ENCODE measurements around the gene MSANTD2.

- no peak for TF ChIP-seq NANOG (IDR thresholded peaks at IDR 0.05; ENCODE audit: borderline replicate concordance)
- TF ChIP-seq CTCF (conservative IDR thresholded peaks at IDR 0.05; ENCODE audit: low read depth in 2 of 2), result no peak
- TF ChIP-seq POLR2AphosphoS5 (IDR thresholded peaks at IDR 0.05; ENCODE audit: low read depth), result no peak
- TF ChIP-seq EZH2phosphoT487 (IDR thresholded peaks at IDR 0.05; ENCODE audit: unreplicated experiment), result peak; percentile 87
- no peak for TF ChIP-seq JUNB (IDR thresholded peaks at IDR 0.05; ENCODE audit: unreplicated experiment)
- TF ChIP-seq EZH2 (IDR thresholded peaks at IDR 0.05; ENCODE audit: low read depth, unreplicated experiment), result peak; percentile 81
- no peak for TF ChIP-seq CREB1 (CRISPR knock-in tag; IDR thresholded peaks at IDR 0.05; ENCODE audit: low read depth)
- no peak for TF ChIP-seq REST (IDR thresholded peaks at IDR 0.05; ENCODE audit: unreplicated experiment)
- TF ChIP-seq ETS1 (IDR thresholded peaks at IDR 0.05), result no peak
- TF ChIP-seq ZNF331 (CRISPR knock-in tag; IDR thresholded peaks at IDR 0.05; ENCODE audit: low read depth), result no peak
Measured at GRCh38 chr11:124745270-124745834, 54.9 kb downstream of the MSANTD2 start.
